Stimulated activated CD4-positive, alpha-beta T cell treated with anti-CD3 and anti-CD28 coated beads, TNF-alpha, amount 100 ng/mL, for 1 hour (primary cell): ENCODE results near the gene CTNNA3.
"Not testable (repeated sequence)": the region's sequence is repeated elsewhere in the genome, so short reads cannot be mapped to it uniquely, and the experiment has no call there.

Experiments
- DNase-seq, 3 donors: peaks; one replicate each; pipeline ENCODE4 v3.0.0-alpha.2; 2020; ENCODE audit warnings: low read depth in 3 of 3, low spot score in 1 of 3

The CTNNA3 gene

DNA sequence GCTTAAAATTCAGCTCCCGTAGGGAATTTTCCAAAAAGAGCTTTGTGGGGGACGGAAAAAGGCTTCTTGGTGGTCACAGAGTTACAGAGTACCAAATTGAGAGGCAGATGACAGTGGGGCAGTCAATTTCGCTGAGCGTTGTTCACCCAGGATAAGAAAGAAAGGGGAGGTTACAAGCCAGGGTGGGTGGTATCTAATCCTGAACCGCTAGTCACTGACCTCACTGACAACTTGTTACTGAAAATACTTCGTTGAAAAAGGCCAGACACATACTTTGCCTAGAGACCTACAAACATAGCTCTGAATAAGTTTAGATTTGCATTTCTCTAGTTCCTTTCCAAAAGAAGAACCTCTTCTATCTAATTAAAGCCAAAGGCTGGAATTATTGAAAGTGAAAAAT is at the start of gene CTNNA3:
Gene CTNNA3, minus strand, starts transcription at position 167 of the 400 bp plus-strand sequence.
- DNase-seq: no peak

DNA sequence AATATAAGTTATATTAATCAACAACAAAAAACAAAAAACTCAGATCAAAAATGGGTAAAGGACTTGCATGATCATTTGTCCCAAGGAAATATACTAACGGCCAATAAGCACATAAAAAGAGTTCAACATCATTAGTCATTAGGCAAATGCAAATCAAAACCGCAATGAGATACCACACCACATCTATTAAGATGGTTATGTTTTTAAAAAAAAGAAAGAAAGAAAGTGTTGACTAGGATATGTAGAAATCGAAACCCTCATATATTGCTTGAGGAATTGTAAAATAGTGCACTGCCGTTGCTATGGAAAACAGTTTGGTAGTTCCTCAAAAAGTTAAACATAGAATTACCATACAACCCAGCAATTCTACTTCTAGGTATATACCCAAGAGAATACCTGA is 39.4 kb upstream of the CTNNA3 start:
- DNase-seq: no peak

DNA sequence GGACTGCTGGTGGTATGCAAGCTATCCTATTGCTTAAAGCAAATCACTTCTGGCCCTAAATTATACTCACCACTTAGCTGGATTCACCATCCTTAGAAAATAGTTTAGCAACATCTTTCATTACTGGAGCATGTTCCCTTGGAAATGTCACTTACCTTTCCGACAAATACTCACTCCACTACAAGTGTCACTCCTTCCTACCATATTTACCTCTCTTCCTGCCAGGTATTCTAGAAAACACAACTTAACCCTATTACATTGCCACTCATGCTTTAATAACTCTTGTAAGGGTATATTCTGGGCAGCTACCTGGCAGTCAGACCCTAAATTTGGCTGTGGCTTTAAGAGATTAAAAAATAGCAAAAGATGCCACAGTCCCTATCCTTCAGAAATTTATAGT is 37.5 kb upstream of the CTNNA3 start:
- DNase-seq: no peak

- DNase-seq: no peak
These were observed 29.6 kb upstream of the CTNNA3 start for GRCh38 chr10:67725567-67725966.

- no peak for DNase-seq
These were observed 27.6 kb upstream of the CTNNA3 start for GRCh38 chr10:67723601-67724000.

- no peak for DNase-seq
These were observed 26.1 kb upstream of the CTNNA3 start for GRCh38 chr10:67722113-67722512.

- DNase-seq: not testable (repeated sequence)
These were observed 20.5 kb upstream of the CTNNA3 start for GRCh38 chr10:67716455-67716854.

DNA sequence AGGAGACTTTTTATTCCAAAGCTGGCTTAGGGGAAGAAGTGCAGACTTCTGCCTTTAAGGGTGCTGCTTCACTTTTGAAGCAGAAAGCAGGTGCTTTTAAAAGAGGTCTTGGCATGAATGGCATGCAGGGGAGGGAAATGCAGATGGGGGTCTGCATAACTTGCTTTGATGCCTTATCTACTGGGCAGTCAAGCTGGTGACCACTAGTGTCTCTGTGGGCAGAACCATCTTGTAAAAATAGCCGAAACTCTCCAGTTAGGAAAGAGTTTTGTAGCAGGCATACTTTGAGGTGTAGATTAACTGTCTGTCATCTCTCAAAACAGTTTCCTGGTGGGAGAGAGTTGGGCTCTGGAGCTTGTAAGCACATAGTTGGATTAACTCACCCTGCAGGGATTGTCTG is 9.9 kb upstream of the CTNNA3 start:
- DNase-seq: no peak

GRCh38 chr10:67699613-67700270 is 3.7 kb upstream of the CTNNA3 start:
- DNase-seq: not testable (repeated sequence)

DNA sequence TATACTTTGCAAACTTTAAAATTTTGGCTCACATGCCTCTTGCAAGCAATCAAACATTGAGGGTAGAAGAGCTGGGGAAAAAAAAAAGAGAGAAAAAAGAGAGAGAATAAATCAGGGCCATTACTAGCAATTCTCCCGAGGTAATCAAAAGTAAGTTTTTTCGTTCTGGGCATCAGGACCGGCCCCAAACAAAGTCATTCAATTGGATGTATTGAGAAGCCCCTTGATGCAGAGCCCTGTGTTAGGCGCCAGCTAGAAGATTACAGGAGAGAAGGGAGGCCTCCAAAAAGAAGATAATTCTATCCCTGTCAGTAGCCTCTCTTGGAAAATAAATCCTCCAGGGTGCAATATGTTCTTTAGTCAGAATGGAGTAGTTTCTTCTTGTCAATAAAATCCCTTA is 2.2 kb upstream of the CTNNA3 start:
- DNase-seq: no peak

DNA sequence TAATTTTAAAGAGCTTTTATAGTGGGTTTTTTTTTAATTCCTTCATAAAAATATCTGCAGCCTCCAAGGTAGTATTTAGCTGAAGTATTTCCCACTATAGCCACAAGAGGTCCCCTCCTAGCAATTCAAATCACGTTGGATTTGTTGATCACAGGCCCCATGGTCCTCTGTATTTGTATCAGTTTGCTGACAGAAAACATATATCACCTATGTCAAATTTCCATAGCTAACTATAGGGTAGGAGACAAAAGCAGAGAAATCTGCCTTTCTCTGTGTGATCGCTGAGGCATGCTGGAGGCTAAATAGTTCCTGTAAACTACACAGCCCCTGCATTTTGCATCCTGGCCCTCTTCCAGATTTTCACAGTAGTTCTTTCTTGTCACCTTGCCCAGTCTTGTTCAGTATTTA is 1.7 kb upstream of the CTNNA3 start:
- DNase-seq: peak in 1 of 3 donors; percentile 0

- no peak for DNase-seq
These were observed 684 bp upstream of the CTNNA3 start for GRCh38 chr10:67696679-67697078.

DNA sequence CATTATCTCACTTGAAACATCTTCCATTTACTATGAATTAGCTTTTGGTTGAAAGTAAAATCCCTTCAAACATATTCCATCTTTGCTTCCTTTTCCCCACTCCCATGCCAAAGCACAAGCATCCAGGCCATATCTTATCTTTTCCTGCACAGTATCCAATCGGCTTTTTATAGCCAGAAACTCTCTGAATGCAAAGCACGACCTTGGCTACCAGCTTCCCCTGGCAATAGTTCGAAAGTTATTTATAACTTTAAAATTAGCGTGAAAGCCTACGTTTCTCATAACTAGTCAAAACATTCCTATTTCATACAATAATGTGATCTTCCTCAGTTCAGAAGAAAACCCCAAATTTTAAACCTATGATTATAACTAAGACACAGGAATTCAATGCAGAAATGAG is 440 bp downstream of the CTNNA3 start:
- DNase-seq: no peak

GRCh38 chr10:67691861-67692260 is 4.1 kb downstream of the CTNNA3 start:
- not testable (repeated sequence) for DNase-seq

DNA sequence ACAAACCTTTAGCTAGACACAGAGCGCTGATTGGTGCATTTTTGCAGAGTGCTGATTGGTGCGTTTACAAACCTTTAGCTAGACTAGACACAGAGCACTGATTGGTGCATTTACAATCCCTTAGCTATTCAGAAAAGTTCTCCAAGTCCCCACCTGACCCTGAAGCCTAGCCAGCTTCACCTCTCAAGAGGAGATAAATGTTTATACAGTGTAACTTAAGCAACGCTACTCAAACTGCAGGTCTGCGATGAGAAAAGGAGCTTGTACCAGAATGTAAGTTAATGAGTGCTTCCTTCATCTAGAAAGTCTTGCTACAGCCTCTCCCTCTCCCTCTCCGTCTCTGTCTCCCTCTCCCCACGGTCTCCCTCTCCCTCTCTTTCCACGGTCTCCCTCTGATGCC is 5.5 kb downstream of the CTNNA3 start:
- DNase-seq: not testable (repeated sequence)

GRCh38 chr10:67684140-67684539 is 11.9 kb downstream of the CTNNA3 start:
- DNase-seq: not testable (repeated sequence)

- no peak for DNase-seq
These were observed 17.5 kb downstream of the CTNNA3 start for GRCh38 chr10:67678335-67678974.

- no peak for DNase-seq
These were observed 19.7 kb downstream of the CTNNA3 start for GRCh38 chr10:67676208-67676825.

DNA sequence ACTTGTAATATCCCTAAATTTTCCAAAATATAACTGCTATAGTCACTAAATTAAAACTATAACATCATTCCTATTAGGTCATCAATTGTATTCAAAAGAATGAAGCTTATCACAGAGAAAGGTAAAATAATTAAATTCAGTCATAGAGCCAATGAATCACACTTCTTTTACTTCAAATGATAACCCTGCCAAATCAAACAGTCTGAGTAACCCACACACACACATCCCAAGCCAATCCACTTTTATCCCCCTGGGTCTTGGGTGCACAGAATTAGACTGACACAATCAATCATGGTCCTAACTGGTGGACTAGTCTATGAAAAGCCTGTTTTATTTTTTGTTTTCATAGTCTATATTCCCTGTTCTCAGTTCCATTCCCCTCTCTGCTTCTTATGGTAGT is 25.6 kb downstream of the CTNNA3 start:
- DNase-seq: no peak

GRCh38 chr10:67669978-67670377 is 26.0 kb downstream of the CTNNA3 start:
- no peak for DNase-seq

DNA sequence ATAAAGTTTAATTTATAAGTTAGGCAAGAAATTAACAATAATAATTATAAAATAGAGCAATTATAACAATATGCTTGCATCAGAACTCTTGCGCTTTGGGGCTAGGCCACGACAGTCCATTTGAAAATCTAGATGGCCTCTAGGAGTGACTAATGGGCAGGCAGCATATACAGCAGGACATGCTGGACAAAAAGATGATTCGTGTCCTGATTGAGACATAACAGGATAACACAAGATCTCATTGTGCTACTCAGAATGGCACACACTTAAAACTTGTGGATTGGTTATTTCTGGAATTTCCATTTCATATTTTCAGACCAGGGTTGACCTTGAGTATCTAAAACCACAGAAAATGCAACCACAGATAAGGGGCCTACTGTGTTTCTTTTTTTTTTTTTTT is 27.5 kb downstream of the CTNNA3 start:
- no peak for DNase-seq

DNA sequence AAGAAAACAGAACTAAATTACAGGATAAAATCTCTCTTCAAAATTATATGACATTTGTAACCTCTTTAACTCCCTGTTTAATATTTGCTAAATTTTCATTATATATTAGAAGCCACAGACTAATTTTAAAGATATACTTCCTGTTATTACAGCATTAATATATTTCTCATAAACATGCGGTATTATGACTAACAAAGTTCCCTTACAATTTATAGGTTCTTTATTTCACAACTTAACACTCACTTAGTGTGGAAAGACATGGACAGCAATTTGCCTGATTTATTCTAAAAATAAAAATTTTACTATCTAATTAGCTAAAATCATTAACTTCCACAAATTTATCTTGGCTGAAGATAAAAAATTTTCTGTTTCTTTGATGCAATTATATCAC is 29.0 kb downstream of the CTNNA3 start:
- DNase-seq: no peak
